ENCODE results near the gene HSD17B2.

GRCh38 chr16:82108100-82108499, 73.0 kb downstream of the HSD17B2 start:
- TF ChIP-seq, protein P1, sequence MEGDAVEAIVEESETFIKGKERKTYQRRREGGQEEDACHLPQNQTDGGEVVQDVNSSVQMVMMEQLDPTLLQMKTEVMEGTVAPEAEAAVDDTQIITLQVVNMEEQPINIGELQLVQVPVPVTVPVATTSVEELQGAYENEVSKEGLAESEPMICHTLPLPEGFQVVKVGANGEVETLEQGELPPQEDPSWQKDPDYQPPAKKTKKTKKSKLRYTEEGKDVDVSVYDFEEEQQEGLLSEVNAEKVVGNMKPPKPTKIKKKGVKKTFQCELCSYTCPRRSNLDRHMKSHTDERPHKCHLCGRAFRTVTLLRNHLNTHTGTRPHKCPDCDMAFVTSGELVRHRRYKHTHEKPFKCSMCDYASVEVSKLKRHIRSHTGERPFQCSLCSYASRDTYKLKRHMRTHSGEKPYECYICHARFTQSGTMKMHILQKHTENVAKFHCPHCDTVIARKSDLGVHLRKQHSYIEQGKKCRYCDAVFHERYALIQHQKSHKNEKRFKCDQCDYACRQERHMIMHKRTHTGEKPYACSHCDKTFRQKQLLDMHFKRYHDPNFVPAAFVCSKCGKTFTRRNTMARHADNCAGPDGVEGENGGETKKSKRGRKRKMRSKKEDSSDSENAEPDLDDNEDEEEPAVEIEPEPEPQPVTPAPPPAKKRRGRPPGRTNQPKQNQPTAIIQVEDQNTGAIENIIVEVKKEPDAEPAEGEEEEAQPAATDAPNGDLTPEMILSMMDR (conservative IDR thresholded peaks at IDR 0.05 in 1 of 2, IDR thresholded peaks at IDR 0.05 in 1 of 2; ENCODE audit: low read depth in 1 of 2, low read length in 2 of 2), result no peak
- no peak for TF ChIP-seq EZH2 (IDR thresholded peaks at IDR 0.05; ENCODE audit: low read length, missing control alignments)
